Psoas muscle (tissue), 8 donors: Measurements from ENCODE around the gene CHCHD6. TPM values are rescaled to one million over a fixed set of nuclear protein-coding genes. Genes with fewer than 3 reads are reported as not detected.

ENCODE experiments used
- ATAC-seq, 4 donors: fragments of 200-7000 bp; cut with Tn5 transposase; one replicate each; pipeline ENCODE4 v1.9.1; 2020; ENCODE audit warnings: moderate library complexity in 3 of 4, mild to moderate bottlenecking in 2 of 4
- DNase-seq, 2 donors: peaks; one replicate each; pipeline ENCODE4 v3.0.0-alpha.2; 2020
- H3K27ac ChIP-seq: fragments of 200-600 bp; one replicate; pipeline ENCODE4 v1.8.0; 2022
- H3K27me3 ChIP-seq, 3 donors: fragments of 200-600 bp in 1 of 3; one replicate each; pipeline versions ENCODE4 v1.6.1 to v1.8.0; 2013 to 2022; ENCODE audit warnings: low read length in 2 of 3, mild to moderate bottlenecking in 2 of 3, moderate library complexity in 1 of 3; ENCODE audit not compliant: insufficient read depth in 3 of 3
- H3K36me3 ChIP-seq, 2 donors: fragments of 200-600 bp in 1 of 2; one replicate each; pipeline versions ENCODE4 v1.6.1 to v1.8.0; 2013 to 2022; ENCODE audit warnings: low read depth in 1 of 2, mild to moderate bottlenecking in 1 of 2, moderate library complexity in 1 of 2; ENCODE audit not compliant: insufficient read depth in 1 of 2
- H3K4me1 ChIP-seq: fragments of 200-600 bp; one replicate; pipeline ENCODE4 v1.8.0; 2022
- H3K4me3 ChIP-seq: fragments of 200-600 bp; one replicate; pipeline ENCODE4 v1.8.0; 2022; ENCODE audit warnings: mild to moderate bottlenecking
- H3K9me3 ChIP-seq: fragments of 200-600 bp; one replicate; pipeline ENCODE4 v1.8.0; 2022
- CTCF ChIP-seq: fragments of 200-600 bp; IDR thresholded peaks from one replicate; pipeline ENCODE4 v1.8.0; 2022; ENCODE audit warnings: antibody characterized with exemption
- whole genome bisulfite sequencing, 3 donors: extraction: QIAGEN DNeasy Blood & Tissue Kit; methylation state at CpG; one replicate each; pipeline versions ENCODE4 v1.1.6 to v1.1.7; 2013; 5-methylcytosine and 5-hydroxymethylcytosine counted together
- intact Hi-C, 2 donors: fragments of 100-400 bp; cut with DNase I; formaldehyde crosslinking; loops; one replicate each; pipeline versions ENCODE4 v1.11.0 to v1.14.2; 2022
- polyA plus RNA-seq, 3 donors: library from polyadenylated mRNA; stranded (reverse); fragments of 200-250 nt; gene quantifications; one replicate each; pipeline ENCODE4 v1.2.3, GENCODE V29; 2013
- total RNA-seq, 4 donors: library from RNA; stranded (reverse); fragmentation: NEBNext Ultra II Directional in 2 of 4; extraction: Animal tissue kit (Norgen Biotek cat#: 25700) in 2 of 4; gene quantifications; one replicate each; pipeline versions ENCODE4 v1.2.1 to v1.2.4, GENCODE V29; 2021 to 2023
- donor health status: healthy with polysubstance abuse.
- donor health status: DM: no; HTN: no; CAD: no; lungs with moderate emphysema.
- donor health status: Bipolar disorder and iron deficiency.
- donor health status: healthy.
- donor health status: DM: yes; HTN: yes; CAD: no.
- donor health status: DM: no; HTN: no; CAD: no.
- donor health status: DM: no; HTN: no; CAD: no.
- donor health status: DM: yes; HTN: yes; CAD: no.

CHCHD6 gene
- total and polyA plus RNA-seq, 7 donors = 2.4 to 13.8 (median 3.5) TPM

GRCh38 chr3:126976906-126977305, 272.9 kb downstream of the CHCHD6 start:
- Histone ChIP-seq H3K27ac (no peak overlapping the region), H3K9me3 (peaks cover 10% of the 10 kb centered on the region), H3K27me3 (no peaks in the 10 kb centered on the region), H3K4me1 (no peaks in the 10 kb centered on the region), H3K4me3 (no peak overlapping the region), H3K36me3 (no peaks in the 10 kb centered on the region)
- ATAC-seq (no peak), DNase-seq (no peak)
- no peak for TF ChIP-seq CTCF
- WGBS, 3 donors = 97 to 99% (median 98%) methylated on average over 7 of the region's 7 CpGs
- intact Hi-C loops = no loop called here

GRCh38 chr3:126977821-126978220, 273.8 kb downstream of the CHCHD6 start:
- Histone ChIP-seq H3K9me3 (peaks cover 10% of the 10 kb centered on the region), H3K4me3 (no peak overlapping the region), H3K36me3 (no peaks in the 10 kb centered on the region), H3K27me3 (no peaks in the 10 kb centered on the region), H3K27ac (no peak overlapping the region), H3K4me1 (peaks cover 5% of the 10 kb centered on the region)
- WGBS, 3 donors = 82 to 92% (median 92%) methylated on average over 6 of the region's 6 CpGs
- intact Hi-C loops = no loop called here
- TF ChIP-seq CTCF = no peak
- DNase-seq (no peak), ATAC-seq (no peak)

GRCh38 chr3:126978291-126978690, 274.3 kb downstream of the CHCHD6 start:
- H3K36me3 ChIP-seq = no peaks in the 10 kb centered on the region
- TF ChIP-seq CTCF = no peak
- WGBS, 3 donors = 94 to 98% (median 97%) methylated on average over 5 of the region's 5 CpGs
- DNase-seq (no peak), ATAC-seq (no peak)
- intact Hi-C loops = no loop called here
- H3K9me3 ChIP-seq = peaks cover 10% of the 10 kb centered on the region
- peaks cover 5% of the 10 kb centered on the region for H3K4me1 ChIP-seq
- H3K27me3 ChIP-seq = no peaks in the 10 kb centered on the region
- H3K4me3 ChIP-seq = no peak overlapping the region
- no peak overlapping the region for H3K27ac ChIP-seq

- intact Hi-C loops = no loop called here
- no peak for TF ChIP-seq CTCF
- 64 to 73% (median 69%) methylated on average over 5 of the region's 5 CpGs for WGBS, 3 donors
- Histone ChIP-seq H3K4me1 (peaks cover 8% of the 10 kb centered on the region), H3K27ac (no peak overlapping the region), H3K4me3 (no peak overlapping the region), H3K27me3 (no peaks in the 10 kb centered on the region), H3K9me3 (peaks cover 9% of the 10 kb centered on the region), H3K36me3 (no peaks in the 10 kb centered on the region)
- DNase-seq (no peak), ATAC-seq (no peak)
Observed at GRCh38 chr3:126979046-126979628, 275.1 kb downstream of the CHCHD6 start.

- Histone ChIP-seq H3K9me3 (no peaks in the 10 kb centered on the region), H3K36me3 (no peaks in the 10 kb centered on the region), H3K27me3 (no peaks in the 10 kb centered on the region), H3K4me1 (peaks cover 11% of the 10 kb centered on the region), H3K27ac (no peak overlapping the region), H3K4me3 (no peak overlapping the region)
- no peak for TF ChIP-seq CTCF
- intact Hi-C loops = loop anchor here (5.0 to 10.0 kb wide), 4 partner anchors 197 to 567 kb away; no protein-coding TSS in a partner anchor
- DNase-seq (no peak), ATAC-seq (no peak)
- 89 to 93% (median 92%) methylated on average over 15 of the region's 15 CpGs for WGBS, 3 donors
Observed at GRCh38 chr3:126980266-126980811, 276.3 kb downstream of the CHCHD6 start.
